ENCODE results near the gene TMEM179B.
"Not testable (repeated sequence)": the region's sequence is repeated elsewhere in the genome, so short reads cannot be mapped to it uniquely, and the experiment has no call there.

Gene TMEM179B

DNA sequence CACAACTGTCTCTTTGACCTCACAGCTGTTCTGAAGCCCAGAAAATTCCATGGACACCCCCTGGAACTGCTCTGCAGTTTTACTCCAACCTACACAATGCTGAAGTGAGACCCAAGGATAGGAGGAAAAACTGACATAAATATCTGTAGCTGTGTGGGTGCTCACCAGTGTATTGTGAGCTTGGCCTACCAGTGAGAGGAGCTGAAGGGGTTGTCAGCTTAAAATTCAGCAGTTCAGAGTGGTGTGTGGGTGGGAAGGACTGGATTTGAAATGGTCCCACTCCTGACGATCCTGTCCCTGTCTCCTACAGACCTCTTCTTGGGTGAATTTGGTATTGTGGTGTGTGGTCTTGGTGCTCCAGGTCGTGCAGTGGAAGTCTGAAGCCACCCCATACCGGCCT lies 2.4 kb downstream of the TMEM179B start:
- DNase-seq: no peak

GRCh38 chr11:62791501-62792201 lies 4.4 kb downstream of the TMEM179B start, which contains the start of gene TMEM223:
Gene TMEM223, minus strand, starts transcription at chr11:62792006. Its CDS starts 12 bp downstream, at chr11:62791994.
- DNase-seq: peak; percentile 72

- no peak for DNase-seq
Measured at GRCh38 chr11:62792202-62792575, 5.0 kb downstream of the TMEM179B start.

- no peak for DNase-seq
Measured at GRCh38 chr11:62794201-62794775, 7.1 kb downstream of the TMEM179B start.

DNA sequence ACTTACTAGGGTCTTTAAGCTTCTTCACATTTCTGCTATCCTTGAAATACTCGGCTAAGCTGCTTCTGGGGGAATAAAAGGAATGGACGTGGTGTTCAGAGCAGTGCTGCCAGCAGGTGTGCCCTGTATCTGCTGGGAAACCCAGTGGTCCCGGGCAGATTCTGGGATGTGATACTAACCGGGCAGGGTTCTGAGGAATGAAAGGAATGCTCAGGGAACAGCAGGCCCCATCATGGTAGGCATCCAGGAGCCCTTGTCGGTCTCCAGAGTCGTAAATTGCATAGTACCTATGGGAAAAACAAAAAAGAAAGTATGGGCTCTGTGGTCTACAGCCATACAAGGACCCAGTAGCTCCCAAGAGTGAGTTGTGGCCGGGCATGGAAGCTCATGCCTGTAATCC lies 9.1 kb downstream of the TMEM179B start:
- no peak for DNase-seq

GRCh38 chr11:62799486-62799885 lies 12.3 kb downstream of the TMEM179B start:
- no peak for DNase-seq

DNA sequence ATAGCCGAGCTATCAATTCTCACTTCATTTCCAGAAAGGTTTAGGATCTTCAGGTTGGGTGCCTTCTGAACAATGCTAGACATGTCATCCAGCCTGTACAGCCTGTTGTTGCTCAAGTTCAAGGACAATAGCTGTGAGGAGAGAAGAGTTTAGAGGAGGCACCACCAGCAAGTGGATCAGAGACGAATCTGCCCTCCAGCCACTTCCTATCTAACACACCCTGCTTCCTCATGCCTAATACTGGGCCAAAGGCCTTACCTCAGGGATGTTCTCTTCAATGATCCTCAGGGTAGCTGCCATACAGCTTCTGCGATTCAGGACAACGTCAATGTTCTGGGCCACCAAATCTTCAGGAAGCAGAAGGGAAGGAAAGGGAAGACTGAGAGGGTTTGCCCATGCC lies 13.9 kb downstream of the TMEM179B start:
- no peak for DNase-seq

- peak; percentile 34 for DNase-seq
Measured at GRCh38 chr11:62804310-62805075, 17.3 kb downstream of the TMEM179B start.

- peak; percentile 90 for DNase-seq
Measured at GRCh38 chr11:62805076-62805892, 18.1 kb downstream of the TMEM179B start, which contains the start of gene NXF1. Gene NXF1, minus strand, starts transcription at chr11:62805440. Its CDS starts 84 bp downstream, at chr11:62805356.

DNA sequence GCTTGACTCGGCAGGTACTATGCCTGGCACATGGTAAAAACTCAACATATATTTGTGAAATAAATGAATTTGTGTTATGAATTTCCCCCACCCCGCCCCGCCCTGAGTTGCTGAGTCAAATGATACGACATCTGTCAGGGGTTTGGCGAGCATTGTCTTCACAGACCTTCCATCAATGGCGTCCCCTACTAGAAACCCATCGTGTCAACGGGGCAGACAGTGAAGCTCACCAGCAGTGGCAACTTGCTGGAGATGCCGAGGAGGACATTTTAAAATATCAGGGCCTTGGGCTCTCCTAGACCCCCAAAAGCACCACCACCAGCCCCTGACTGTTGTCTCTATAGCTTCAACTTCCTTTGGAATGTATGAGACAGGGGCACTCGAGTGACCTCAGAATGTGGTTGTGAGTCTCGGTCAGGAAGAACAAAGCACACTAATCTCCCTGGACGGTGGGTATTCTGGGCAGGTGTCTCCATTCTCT lies 18.8 kb downstream of the TMEM179B start:
- DNase-seq: peak; percentile 29

- peak; percentile 95 for DNase-seq
Measured at GRCh38 chr11:62806611-62807121, 19.5 kb downstream of the TMEM179B start.

DNA sequence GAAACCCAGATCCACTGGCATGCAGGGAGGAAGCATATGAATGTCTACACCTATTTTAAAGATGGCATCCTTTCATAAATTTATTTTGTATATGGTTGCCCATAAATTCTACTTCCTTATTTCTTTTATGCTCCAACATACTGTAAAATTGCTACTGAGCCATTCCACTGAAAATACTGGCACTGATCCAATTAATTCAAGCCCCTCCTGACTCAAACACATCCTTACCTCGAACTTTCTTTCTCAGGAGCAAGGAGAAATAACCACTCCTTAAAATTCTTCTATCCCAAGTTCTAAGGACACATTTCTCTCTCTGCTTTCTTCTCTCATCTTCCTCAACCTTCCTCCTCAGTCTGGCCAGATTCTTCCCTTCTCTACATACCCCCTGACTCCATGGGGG lies 23.5 kb downstream of the TMEM179B start:
- DNase-seq: no peak

- no peak for DNase-seq
Measured at GRCh38 chr11:62811659-62812058, 24.5 kb downstream of the TMEM179B start.

DNA sequence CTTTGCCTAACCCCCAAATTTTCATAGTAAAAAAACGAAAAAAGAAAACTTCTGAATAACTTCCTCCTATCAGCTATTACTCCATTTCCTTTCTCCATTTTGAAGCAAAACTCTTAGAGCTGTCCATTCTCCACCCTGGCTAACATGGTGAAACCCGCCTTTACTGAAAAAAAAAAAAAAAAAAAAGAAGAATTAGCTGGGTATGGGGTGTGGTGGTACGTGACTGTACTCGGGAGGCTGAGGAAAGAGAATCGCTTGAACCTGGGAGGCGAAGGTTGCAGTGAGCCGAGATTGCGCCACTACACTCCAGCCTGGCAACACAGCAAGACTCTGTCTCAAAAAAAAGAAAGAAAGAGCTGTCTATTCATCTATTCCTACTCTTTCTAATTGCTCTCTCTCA lies 29.4 kb downstream of the TMEM179B start:
- DNase-seq: peak; percentile 67

- no peak for DNase-seq
Measured at GRCh38 chr11:62817129-62817528, 29.9 kb downstream of the TMEM179B start.

DNA sequence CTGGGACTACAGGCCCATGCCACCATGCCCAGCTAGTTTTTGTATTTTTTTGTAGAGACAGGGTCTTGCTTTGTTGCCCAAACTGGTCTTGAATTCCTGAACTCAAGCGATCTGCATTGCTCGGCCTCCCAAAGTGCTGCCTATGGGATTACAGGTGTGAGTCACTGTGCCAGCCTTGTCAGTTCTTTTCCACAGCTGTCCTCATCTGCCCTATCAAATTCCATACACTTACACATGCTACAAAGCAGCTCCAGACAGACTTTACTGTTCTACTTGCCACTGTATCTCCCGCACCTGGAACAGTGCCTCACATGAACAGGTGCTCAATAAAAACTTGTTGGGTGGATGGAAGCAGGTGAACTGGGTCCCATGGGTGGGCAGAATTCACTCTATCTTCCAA lies 36.5 kb downstream of the TMEM179B start:
- no peak for DNase-seq

DNA sequence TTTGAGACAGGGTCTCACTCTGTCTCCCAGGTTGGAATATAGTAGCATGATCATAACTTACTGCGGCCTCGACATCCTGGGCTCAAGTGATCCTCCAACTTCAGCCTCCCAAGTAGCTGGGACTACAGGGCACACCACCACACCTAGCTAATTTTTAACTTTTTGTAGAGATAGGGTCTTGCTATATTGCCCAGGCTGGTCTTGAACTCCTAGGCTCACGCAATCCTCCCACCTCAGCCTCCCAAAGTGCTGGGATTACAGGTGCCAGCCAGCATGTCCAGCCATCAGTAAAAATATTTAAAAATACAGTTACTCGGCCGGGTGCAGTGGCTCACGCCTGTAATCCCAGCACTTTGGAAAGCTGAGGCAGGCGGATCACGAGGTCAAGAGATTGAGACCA lies 40.9 kb downstream of the TMEM179B start:
- not testable (repeated sequence) for DNase-seq

GRCh38 chr11:62830904-62831519 lies 43.8 kb downstream of the TMEM179B start:
- peak; percentile 33 for DNase-seq

- DNase-seq: peak; percentile 96
Measured at GRCh38 chr11:62831520-62832335, 44.5 kb downstream of the TMEM179B start, which contains the start of gene STX5. Gene STX5, minus strand, starts transcription at chr11:62832051. Its CDS starts 808 bp downstream, at chr11:62831243.

DNA sequence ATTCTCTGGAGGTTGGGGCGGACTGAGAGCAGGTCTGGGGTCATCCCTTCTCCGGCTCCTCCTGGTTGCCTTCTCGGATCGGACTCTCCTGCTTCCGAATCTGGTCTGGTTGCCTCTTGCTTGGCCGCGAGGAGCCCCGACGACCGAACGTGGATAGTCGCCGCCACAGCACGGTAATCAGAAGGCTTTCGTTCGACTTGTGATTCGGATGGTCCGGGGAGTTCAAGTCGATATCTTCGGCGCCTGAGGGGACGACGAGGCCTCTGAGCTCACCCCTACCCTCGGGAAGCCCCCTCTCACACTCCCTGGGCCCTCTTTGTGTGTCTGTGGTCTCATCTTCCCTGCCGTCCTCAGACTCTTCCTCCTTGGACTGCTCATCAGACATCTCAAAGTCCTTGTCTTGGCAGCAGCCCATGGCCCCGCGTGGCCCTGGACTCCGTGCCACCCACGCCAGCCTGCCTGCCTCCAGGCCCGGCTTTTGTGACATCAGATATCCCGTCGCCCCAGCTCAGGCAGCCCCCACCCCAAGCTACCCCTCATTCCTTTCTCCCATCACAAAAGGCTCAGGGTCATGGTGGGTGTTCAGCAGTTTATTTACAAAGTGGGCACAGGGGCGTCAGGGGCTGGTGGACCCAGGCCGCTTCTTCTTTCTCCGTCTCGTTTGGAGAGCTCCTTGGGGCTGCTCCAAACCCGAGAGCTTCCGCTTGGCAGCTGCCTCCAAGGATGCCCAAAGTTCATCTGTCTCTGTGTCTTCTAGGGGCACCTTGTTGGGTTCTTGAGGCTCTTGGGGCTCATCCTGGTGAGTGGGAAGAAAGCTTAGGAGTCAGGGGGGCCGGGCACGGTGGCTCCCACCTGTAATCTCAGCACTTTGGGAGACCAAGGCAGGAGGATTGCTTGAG lies 45.4 kb downstream of the TMEM179B start, which contains the start of gene TEX54:
Gene TEX54 (minus strand): TSS at position 506 of the 899 bp plus-strand sequence.
- peak; percentile 41 for DNase-seq

All from MV-4-11 (cell line).